ENCODE measurements around the gene CTR9.

The CTR9 gene

DNA sequence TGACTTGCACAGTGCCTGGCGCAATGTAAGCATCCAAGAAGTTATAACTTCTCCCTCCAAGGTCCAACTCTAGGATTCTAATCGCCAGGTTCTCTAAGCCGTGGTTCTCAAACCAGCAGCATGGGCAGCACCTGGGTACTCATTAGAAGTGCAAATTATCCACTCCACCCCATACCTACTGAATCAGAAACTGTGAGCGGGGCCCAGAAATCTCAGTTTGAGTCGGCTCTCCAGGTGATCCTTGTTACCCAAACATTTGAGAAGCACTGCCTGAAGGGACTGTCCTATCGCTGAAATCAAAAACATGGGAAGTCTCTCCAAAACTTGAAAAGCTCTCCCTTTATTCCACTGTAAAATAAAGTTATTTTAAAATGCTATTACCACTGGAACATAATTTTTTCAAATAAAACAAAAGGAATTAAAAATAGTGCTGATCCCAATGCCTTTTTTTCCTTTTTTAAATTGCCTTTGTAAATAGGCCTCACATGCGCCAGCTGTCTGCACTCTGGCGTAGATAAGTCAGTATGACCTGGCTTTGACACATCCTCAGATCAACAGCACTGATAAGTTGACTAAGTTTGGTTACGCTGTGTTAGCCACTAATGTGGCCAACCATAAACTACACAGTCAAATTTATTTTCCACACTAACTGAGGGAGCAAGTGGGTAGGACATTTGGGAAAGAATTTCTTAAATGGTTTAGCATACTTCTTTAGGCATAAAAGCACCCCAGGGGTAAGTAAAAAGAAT, 8.4 kb upstream of the CTR9 start:
- DNase-seq (ENCODE audit: low read depth in 2 of 2) = no peak

DNA sequence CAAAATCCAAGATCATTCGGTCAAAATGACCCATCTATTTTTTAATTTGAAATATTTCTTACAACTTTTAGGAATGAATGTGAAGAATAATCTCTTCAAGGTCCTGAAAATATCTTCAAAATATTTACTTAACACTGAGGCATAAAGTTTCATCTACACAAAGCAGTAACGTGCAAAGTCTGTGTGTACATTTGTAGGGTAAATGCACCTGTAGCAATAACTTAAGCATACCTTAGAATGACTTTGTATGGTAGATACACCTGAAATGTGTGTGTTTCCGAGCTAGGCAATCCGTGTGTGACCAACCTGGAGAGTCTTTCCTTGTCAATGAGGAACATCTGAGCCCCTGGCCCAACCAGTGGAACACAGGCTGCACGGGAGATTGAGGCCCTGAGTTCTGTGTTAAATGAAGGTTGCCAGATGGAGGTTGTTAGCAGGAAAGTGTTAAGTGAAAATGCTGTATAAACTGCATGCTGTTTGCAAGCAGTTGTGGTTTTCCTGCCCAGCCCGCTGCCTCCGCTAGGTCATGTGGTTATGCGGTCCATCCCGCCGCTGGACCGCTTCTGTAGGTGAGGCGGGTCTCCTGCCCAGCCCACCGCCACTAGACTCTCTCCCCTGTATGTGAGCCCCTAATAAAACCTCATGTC, 7.6 kb upstream of the CTR9 start:
- no peak for DNase-seq (ENCODE audit: low read depth in 2 of 2)

DNA sequence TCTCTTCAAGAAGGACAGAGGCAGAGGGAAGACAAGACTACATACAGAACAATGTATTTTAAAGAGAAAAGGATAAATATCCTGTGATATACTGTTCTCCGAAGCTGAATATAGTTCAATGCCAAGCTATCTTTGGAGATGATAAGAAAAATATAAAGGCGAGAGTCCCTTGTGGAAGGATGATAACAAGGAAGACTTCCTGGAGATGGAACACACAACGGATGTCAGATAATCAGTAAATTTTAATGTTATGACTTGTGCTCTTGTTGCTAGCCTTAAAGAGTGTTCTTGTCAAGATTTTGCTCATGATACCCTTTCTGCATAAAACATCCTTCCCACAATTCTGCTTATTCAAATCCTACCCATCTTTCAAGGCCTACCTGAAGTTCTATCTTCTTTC, 6.8 kb upstream of the CTR9 start:
- DNase-seq (ENCODE audit: low read depth in 2 of 2) = no peak

DNA sequence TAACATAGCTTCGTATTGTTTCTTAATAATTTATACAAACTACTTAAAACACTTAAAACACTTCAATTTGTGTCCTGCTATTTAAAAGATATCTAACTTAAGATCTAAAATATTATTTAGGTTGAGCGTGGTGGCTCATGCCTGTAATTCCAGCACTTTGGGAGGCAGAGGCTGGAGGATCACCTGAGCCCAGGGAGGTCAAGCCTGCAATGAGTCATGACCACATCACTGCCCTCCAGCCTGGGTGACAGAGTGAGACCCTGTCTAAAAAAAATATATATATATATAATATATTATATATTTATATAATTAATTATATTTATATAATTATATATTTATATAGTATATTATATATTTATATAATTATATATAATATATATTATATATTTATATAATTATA, 4.2 kb upstream of the CTR9 start:
- DNase-seq (ENCODE audit: low read depth in 2 of 2) = no peak

DNA sequence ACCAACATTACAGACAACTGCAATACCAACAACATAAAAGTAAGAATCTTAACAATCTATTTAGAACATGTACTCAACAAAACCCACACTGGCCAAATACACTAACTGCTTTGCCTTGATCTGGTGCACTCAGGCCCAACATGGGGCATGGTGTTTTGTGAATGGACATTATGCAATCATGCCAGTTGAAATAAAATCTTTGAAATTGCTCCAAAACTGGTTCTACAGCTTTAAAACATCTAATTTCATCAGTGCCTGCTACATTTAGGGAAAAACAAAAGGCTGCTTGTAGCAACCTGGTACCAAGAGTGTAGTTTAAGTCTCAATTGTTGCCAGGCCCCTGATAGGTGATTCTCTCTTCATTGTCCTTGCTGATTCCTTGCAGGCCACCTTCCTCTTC, 3.3 kb upstream of the CTR9 start:
- no peak for DNase-seq (ENCODE audit: low read depth in 2 of 2)

DNA sequence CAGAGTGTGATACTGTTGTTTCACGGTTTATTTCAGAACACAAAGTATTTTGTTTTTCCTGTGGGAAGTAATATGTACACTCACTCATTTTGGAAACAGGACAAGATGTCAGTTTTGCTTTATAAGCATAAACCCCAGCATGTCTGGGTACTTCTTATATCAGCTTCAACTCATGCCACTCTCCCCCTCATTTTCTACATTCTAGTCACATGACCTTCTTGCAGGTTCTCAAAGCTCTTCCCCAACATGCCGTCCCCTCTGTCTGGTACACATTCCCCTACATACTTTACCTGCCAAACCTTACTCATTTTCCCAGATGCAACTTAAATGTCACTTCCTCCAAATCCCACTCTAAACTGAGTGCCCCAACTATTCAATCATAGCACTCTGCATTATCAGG, 1.6 kb upstream of the CTR9 start:
- DNase-seq (ENCODE audit: low read depth in 2 of 2) = no peak

DNA sequence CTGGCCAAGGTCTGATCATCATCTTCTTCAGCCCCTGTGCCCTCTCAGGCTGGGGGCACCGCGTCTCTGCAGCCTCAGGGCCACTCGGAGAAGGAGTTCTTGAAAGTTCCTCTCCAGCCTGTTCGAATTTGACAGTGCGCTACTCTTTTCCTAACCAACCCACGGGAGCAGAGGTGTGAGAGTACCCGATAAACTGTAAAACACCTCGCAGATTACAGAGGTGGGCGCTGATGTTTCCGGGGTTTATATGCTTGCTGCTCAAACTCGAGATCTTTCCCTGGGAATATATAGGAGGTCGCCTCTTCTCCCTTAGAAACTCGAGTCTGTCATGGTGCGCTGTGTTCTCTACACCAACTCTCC, 515 bp downstream of the CTR9 start:
- DNase-seq (ENCODE audit: low read depth in 2 of 2) = no peak

DNA sequence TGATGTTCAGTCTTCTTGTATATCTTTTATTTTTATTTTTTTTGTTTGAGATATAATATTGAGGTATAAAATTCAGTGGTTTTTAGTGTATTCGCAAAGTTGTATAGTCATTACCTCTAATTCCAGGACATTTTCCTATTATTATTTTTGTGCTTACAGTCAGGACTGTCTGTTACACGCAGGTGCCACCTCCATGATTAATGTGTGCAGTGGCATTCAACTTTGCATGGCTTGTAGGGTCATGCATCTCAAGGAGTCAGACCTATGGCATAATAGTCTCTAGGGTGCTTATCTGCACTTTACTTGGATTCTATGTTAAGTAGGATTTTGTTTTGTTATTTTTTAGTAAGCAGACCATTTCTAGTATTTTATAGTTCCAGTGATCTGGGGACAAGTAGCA, 1.0 kb downstream of the CTR9 start:
- no peak for DNase-seq (ENCODE audit: low read depth in 2 of 2)

DNA sequence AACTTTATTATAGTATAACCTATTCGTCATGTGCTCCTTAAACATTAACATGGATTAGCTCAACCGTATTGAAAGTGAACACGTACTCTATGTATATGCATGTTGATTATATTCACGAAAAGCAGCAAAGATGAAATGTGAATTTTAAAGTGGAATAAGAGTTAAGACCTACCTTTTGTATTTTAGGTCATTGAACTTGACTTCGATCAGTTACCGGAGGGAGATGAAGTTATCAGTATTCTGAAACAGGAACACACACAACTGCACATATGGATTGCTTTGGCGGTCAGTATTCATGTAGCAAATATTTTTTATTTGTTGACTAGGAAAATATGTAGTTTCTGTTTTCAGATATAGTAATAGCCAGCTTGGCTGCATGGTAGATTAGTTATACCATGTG, 1.4 kb downstream of the CTR9 start:
- no peak for DNase-seq (ENCODE audit: low read depth in 2 of 2)

DNA sequence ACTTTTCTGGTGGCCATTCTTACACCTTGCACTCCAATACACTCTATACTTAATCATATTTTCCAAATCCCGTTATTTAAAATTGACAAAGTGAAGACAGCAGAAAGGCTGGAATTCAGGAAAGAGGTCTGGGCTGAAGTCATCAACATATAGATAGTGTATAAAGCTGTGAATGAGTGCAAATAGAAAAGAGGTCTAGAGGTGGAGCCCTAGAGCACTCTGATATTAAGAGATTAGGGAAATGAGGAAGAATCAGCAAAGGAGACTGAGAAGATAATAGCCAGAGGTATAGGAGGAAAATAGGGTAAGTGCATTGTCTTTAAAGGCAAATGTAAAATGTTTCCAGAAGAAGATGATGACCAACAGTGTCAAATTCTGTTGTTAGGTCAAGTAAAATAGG, 7.9 kb downstream of the CTR9 start:
- DNase-seq (ENCODE audit: low read depth in 2 of 2) = no peak

DNA sequence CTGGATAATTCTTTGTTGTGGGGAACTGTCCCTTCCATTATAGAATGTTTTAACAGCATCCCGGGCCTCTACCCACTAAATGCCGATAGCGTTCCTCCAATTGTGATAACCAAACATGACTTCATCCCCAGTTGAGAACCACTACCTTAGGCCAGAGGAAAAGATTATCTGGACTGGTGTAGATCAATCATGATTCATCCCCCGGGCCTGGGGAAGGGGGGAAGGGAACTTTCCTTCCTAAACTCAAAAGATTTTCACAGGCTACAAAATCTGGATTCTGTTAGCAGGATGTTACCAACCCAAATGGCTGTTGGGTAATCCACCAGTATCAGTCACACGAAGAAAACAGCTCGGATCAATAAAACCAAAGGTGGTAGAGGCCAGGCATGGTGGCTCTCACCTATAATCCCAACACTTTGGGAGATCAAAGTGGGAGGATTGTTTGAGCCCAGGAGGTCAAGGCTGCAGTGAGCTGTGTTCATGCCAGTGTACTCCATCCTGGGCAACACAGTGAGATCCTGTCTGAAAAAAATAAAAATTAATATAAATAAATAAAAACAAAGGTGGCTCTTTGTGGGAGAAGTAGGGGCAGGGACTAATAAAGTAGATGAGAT, 10.1 kb downstream of the CTR9 start:
- DNase-seq (ENCODE audit: low read depth in 2 of 2) = no peak

DNA sequence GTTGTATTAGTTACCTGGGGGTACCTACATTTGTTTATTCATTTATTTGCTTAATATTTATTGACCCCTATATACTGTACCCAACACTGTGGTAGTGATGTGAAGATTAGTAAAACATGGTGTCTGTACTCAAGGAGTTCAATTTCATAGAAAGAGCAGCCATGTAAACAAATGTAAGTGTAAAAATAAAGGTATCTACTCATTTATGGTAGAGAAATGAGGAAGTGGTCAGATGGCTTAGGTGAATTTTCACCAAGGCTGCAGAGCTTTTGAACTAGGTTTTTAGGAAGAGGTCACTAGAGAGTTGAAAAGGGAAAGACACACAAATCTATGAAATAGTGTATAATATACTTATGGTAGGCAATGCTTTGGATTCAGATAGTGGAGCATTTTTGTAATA, 11.1 kb downstream of the CTR9 start:
- DNase-seq (ENCODE audit: low read depth in 2 of 2) = no peak

DNA sequence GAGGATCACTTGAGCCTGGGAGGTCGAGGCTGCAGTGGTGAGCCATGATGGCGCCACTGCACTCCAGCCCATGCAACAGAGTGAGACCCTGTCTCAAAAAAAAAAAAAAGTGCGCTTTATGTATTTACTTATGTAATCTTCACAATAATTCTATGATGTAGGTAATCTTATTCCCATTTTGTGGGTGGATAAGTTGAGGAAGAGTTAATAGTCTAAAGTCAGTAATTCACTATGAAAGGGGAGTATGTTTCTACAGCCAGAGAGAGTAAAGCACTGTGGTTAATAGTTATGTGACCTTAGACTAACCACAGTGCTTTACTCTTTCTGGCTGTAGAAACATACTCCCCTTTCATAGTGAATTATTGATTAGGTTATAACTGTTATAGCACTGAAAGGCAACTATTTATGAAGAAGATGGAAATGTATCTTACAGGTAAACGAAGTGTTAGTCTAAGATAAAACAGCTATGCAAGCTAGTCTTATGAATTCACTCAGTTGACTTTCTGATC, 11.9 kb downstream of the CTR9 start:
- no peak for DNase-seq (ENCODE audit: low read depth in 2 of 2)

DNA sequence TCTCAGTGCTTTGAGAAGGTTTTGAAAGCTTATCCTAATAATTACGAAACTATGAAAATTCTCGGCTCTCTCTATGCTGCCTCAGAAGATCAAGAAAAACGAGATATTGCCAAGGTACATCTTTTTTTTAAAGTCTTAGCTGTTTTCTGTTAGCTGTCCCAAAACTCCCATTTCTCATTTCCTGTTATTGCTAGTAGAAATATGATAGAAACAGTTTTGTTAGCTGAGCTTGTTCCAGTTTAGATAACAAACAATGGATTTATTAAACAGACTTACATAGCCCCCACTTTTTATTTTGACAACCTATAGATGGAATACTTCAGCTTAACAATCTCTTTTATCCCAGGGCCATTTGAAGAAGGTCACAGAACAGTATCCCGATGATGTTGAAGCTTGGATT, 12.7 kb downstream of the CTR9 start:
- DNase-seq (ENCODE audit: low read depth in 2 of 2) = no peak

DNA sequence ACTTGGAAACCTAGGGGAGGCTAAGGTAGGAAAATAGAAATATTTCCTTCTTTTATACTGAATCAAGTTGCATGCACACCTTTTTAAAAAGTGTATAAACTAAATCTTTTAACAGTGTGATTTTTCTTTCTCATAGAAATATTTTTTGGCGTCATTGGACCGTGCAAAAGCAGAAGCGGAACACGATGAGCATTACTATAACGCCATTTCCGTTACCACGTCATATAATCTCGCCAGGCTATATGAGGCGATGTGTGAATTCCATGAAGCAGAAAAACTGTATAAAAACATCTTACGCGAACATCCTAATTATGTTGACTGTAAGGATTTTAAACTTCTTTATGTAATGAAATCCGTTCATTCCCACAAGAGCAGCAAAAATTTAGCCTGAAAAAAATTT, 13.4 kb downstream of the CTR9 start:
- no peak for DNase-seq (ENCODE audit: low read depth in 2 of 2)

DNA sequence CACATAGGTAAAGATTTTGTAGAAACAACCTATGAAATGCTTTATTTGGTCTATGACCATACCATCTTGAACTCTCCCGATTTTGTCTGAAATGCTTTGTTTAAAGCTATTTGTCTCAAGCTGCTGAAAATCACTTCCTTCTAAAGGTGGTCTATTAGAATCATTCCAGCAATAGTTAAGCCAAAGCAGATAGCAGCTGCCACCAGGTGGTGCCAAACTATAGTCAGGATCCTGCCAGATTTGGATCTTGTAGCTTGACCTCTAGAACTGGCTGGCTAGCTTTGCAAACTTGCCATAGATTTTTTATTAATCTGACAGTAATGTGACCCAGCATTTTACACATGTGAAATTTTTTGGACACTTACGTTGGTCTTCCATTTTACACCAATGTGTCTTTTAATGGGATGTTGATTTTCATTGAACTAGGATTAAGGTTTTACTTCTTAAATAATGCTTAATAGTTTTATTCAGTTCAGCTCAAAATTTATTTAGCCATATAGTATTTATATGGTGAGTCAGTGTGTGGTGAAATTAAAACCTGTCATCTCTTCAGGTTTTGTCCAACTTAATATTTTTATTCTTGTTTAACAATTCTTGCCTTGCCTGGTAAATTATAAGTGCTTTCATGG, 19.7 kb downstream of the CTR9 start:
- DNase-seq (ENCODE audit: low read depth in 2 of 2) = no peak

DNA sequence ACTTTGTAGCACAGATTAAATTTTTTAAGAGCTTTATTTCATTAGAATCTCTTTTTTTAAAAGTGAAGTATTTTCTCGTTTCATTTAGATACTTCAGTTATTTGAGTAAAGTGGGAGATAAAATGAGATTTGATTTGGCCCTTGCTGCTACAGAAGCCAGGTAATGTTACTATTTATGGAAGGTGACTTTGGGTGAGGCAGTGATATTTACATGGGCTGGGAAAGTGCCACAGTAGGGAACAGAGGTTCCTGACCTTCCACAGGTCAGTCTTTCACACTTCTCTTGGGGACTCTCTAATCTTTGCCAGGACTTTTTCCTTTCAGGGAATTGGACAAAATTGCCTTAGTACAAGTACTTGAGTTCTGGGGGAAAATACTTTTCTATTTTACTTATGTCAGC, 20.4 kb downstream of the CTR9 start:
- DNase-seq (ENCODE audit: low read depth in 2 of 2) = no peak

DNA sequence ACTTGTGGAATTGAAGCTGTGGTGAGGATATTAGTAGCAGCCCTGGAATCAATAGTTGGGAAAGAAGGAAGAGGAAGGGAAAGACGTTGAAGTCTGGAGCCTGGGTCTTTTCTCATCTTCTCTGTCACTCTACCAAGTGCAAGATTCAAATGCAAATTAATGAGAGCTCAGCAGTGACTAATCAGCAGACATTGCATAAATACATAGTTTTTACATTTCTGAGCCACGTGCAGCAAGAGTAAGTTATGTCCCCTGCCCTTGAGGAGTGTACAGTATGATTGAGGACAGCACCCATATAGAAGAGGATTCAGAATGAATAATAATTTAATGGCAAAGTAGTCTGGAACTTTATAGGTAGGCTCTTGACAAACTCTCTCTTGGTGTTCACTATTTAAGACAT, 23.8 kb downstream of the CTR9 start:
- DNase-seq (ENCODE audit: low read depth in 2 of 2) = no peak

DNA sequence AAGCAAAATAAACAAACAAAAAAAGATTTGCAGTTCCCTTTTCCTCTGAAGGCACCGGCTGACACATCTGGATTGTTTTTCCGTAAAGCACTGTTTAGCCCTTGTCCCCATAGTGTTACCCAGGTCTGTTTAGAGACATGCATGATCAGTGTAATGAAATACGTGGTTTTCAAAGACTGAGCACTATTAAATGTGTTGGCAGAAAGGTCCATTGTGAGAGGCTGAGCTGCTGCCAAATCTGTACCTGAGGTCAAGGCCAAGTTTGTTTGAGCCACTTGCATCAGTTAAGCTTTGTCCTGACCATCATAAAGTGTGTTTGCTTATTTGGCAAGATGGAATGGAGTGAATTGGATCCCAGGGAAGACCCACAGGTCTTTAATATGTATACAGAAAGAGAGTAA, 26.3 kb downstream of the CTR9 start:
- no peak for DNase-seq (ENCODE audit: low read depth in 2 of 2)

DNA sequence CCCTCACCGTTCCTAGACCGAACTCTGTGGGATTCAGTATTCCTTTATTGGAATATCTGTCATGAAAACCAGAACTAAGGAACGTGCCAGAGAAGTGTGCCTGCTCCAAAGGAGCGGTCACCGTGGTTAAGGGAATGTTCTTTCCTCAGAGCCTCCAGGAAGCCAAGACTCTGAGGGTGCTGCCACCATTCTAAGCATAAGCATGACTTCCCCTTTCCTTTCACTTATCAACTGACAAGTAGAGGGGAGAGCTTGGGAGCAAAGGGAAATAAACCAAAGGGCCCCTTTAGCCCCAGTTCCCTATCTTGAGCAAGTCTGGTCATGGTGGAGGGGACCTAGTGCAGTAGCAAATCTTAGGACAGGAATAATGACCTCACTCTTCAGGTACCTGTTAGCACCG, 26.8 kb downstream of the CTR9 start:
- no peak for DNase-seq (ENCODE audit: low read depth in 2 of 2)

DNA sequence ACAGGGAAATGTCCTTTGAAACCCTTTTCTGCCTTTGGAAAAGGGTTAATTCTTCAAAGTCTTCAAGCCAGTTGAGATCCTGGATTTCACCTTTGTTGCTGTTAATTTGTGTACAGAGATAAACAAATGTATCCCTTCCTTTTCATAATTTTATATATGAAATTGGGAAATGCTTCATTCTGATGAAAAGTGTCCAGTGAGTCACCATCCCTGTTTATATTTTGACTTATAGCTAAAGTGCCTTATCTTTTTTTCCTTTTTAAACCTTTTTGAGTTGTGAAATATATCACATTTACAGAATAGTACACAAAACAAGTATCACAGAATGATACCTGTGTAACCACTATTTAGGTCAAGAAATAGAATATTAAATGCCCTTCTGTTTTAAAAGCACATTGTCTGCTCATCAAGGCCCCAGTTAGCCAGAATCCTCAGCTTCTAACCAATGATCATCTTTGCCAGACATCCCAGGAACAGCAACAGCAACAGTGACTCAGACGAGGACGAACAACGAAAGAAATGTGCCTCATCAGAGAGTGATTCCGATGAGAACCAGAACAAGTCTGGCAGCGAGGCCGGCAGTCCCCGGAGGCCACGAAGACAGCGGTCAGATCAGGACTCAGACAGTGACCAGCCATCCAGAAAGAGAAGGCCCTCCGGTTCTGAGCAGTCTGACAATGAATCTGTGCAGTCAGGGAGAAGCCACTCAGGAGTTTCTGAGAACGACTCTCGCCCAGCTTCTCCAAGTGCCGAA, 27.3 kb downstream of the CTR9 start:
- no peak for DNase-seq (ENCODE audit: low read depth in 2 of 2)

DNA sequence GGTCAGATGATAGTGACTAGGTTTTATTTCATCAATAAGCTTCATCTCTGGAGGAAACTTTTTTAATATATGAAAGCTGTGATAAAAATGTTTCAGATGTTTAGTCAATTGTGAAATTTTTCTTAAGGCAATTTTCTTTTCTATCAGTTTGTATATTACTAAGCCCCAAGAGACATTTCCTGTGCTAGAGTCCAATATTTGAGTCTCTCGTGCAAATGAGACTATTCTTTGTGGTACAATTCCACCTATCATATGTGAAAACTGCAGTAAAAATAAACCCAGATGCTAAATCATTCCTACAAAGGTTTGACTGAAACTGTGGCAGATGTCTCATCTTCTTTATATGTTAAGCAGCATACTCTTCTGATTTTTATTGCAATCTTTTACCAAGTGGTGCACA, 28.0 kb downstream of the CTR9 start:
- no peak for DNase-seq (ENCODE audit: low read depth in 2 of 2)
